ENCODE results near the gene MRM1.

- TF ChIP-seq CTCF (IDR thresholded peaks at IDR 0.05) (no peak), POLR2A (IDR thresholded peaks at IDR 0.05) (no peak), EP300 (IDR thresholded peaks at IDR 0.05; ENCODE audit: low read depth) (no peak), POLR2AphosphoS5 (IDR thresholded peaks at IDR 0.05) (no peak)
Measured at GRCh38 chr17:36575028-36575427, 26.4 kb upstream of the MRM1 start.

All from transverse colon (tissue), 4 donors.